ENCODE data around the gene DAPK2.

GRCh38 chr15:63904042-63904441 is 142.2 kb downstream of the DAPK2 start:
- no peak for TF ChIP-seq CTCF (conservative IDR thresholded peaks at IDR 0.05 in 1 of 2, IDR thresholded peaks at IDR 0.05 in 1 of 2; ENCODE audit: low read depth in 1 of 2, low read length in 2 of 2)
- TF ChIP-seq EZH2 (IDR thresholded peaks at IDR 0.05; ENCODE audit: low read length, missing control alignments), result no peak

All from fibroblast of lung (primary cell).